RCC 7860 (cell line): Measurements from ENCODE around the gene NODAL.

ENCODE experiments used
- DNase-seq: peaks from one replicate; pipeline ENCODE4 v3.0.0-alpha.2; 2015; ENCODE audit warnings: low spot score
- FAIRE-seq: peaks from 2 replicates; lab custom pipeline; 2012; peaks lifted over from hg19 to GRCh38; lab: Jason Lieb, UNC

The NODAL gene

GRCh38 chr10:70465278-70465677 is 23.8 kb upstream of the NODAL start:
- no peak for FAIRE-seq
- no peak for DNase-seq

GRCh38 chr10:70462349-70462984 is 21.0 kb upstream of the NODAL start:
- no peak for FAIRE-seq
- DNase-seq, result peak; percentile 15

GRCh38 chr10:70461397-70462348 is 20.2 kb upstream of the NODAL start:
- FAIRE-seq (no peak), DNase-seq (peak; percentile 41)

GRCh38 chr10:70459774-70460490 is 18.5 kb upstream of the NODAL start:
- FAIRE-seq (no peak), DNase-seq (no peak)

DNA sequence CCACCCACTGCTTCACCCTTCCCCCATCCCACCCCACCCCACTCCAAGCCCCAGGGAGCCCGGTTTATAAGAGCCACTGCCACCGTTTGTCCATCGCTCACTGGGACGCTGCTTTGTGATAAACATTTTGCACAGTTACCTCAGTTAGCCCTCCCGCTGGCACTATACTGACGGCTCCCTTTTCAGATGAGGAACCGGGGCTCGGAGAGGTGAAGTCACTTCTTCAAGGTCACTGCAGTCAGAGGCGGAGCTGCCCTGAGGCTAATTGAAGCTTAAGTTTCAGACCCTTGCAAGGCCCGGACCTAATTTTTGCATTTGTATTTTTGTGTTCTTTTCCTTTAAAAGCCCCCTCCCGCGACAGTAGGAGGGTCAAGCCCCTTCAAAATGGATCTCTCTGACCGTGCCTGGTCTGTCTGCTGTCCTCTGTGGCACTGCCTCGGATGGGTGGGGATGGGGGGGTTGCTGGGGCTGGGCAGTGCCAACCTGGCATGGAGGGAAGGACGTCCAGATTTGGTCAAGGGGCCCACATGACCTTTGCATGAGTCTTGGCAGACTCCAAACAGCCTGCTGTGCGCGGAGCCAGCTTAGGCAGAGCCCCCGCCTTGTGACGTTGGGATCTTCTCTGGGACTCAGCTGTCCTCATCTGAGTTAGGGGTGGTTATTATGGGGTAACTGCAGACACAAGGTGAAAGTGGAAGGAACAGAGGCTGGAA is 17.7 kb upstream of the NODAL start:
- no peak for DNase-seq
- FAIRE-seq, result no peak

DNA sequence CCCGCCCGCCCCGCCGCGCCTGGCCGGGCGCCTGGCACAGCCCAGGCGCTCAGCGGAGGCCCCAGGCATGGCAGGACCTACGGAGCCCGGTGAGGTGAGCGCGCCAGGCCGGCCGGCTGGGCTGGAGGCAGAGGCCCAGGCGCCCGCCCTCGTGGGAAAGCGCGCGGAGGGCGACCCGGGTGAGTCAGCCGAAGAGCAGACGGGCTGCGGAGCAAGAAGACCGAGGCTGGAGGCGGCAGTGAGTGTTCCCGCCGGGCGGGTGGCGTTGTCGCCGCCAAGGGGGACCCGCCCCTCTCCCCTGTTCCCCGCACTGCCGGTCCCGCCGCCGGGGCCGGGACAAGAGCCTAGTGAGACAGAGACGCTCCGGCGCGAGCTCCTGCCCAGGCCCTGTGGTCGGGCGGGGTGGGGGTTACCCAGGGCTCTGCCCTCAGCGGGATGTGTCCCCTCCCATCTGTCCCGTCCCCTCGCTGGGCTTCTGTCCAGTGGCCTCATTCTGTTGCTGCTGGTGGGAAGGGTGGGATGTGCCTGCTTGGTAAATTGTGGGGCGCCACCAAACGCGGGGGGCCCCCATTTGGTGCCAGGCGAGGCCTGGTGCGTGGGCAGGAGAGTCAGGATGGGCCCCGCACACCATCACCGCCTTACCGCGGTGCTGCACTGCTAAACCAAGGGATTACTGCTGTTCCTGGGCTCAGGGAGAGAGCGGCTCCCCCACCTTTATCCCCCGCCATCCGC is 17.0 kb upstream of the NODAL start:
- no peak for FAIRE-seq
- peak; percentile 70 for DNase-seq

GRCh38 chr10:70457759-70458305 is 16.4 kb upstream of the NODAL start:
- DNase-seq, result no peak
- FAIRE-seq, result no peak

DNA sequence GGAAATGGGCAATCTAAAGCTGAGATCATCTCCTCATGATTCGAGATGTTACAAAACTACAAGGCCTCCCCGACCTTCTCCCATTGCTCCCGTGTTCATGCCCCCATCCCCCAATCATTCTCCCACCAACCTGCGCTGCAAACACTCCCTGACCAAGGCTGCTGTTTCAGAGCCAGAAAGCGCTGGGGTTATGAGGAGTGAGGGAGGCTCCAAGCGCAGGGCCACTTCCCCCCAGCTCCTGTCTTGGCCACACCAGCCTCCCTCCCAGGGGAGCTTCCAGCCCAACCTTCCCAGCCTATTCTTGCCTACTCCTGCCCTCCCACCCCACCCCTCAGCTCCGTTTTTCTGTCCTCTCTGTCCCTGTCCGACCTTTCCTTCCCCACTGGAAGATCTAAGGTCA is 14.7 kb upstream of the NODAL start:
- FAIRE-seq (no peak), DNase-seq (no peak)

DNA sequence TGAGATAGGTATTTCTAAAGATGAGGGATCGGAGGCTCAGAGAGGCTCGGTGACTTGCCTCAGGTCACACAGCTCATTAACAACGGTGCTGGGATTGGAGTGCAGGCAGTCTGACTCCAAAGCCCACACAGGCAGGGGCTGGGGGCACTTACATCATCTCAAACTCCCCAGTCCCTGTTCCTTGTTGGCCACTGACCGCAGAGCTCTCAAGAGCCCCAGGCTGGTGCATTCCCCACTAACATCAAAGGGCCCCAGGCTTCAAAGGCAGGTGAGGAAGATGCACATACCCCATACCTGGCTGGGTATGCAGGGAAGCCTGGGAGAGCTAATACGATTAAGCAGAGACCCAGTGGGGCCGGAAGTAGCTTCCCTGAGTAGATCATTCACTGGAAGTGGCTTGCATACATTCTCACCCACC is 13.7 kb upstream of the NODAL start:
- FAIRE-seq (no peak), DNase-seq (no peak)

DNA sequence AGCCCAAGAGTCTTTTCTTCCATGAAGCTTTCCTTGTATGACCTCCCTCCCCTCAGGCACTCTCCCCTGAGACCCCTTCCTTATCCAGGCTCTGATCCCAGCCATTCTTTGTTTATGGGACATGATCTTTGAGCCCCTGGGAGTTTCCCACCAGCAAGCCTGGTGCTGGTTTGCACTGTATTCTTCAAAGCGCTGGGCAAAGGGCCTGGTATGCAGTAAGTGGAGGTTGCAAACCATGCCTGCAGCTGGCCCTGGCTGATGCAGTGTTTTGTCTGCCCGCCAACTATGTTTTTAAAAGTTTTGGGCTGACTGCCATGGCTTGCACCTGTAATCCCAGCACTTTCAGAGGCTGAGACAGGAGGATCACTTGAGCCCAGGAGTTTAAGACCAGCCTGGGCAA is 6.8 kb upstream of the NODAL start:
- no peak for DNase-seq
- FAIRE-seq, result no peak

DNA sequence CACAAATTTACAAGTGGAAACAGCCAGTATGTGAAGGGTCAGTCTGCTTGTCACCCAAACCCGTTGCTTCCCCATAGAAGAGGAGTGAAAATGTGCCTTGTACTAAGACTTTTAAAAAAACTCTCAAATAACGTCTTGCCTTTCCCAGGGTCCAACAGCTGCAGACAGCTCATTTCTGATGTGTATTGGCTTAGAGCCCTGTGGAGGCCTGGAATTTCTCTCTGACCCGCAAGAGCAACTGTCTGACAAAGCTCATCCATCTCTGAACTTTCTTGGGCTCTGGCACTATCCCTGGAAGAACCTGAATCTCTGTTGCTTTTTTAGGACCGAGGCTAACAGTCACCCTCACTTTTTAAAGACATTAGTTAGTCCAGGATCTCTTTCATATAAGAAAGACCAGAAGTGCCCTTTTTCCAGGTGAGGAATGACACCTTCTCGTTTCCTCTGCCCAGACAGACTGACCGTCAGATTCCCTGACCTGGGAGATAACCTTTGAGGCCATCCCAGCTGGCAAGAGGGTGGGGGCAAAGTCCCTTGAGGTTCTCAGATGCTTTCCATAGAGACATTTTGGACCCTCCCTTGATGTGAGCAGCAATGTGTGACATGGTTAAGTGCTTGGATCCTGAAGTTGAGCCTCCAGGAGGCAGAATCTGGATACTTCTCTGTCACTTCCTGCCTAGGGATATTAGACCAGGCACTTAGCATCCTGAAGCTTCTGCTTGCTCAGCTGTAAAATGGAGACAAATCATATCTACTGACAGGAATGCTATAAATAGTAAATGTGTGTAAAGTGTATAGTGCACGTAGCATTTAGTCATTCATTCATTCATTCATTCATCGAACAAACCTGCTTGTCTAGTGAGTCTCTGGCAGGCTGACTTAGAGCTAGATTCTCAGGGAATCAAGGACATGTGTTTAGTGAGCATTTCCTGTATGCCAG is 4.5 kb upstream of the NODAL start:
- no peak for FAIRE-seq
- no peak for DNase-seq

DNA sequence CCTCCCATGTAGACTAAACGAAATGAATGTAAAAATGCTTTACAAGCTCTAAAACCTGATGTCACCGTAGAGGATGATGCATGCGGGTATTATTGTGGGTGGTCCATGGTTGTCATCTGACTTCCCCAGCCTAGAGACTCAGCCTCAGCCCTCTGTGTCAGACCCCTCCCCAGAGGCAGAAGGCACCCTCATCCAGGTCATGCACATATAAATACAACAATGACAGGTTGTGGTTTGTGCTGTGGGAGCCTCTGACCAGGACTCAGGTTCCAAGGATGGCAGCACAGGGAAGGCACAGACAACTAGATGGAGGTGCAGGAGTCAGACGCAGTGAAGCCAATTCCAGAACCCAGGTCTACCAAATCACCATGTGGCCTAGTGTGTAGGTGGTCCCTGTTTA is 3.3 kb upstream of the NODAL start:
- FAIRE-seq (no peak), DNase-seq (no peak)

DNA sequence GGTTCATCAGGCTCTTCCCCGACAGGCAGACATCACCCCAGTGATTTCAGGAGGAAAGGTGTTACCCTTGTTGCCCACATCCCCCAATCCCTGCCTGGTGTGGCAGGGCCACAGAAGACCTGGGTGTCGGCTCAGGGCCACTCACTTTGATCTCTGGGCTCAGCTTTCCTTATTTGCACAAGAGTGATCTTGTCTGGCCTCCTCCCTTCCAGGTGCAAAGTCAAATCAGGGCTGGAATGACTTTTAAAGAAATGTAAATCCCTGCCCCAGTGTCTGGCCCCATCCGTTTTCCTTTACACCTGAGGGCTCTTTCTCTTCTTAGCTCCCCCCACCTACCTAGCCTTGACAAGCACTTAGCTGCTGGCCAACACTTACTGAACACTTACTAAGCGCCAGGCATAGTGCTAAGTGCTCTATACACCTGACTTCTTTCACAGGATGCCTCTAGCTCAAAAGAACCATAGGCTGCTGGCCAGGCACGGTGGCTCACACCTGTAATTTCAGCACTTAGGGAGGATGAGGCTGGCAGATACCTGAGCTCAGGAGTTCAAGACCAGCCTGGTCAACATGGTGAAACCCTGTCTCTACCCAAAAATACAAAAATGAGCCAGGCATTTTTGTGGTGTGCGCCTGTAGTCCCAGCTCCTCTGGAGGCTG is 979 bp upstream of the NODAL start:
- DNase-seq, result no peak
- no peak for FAIRE-seq

DNA sequence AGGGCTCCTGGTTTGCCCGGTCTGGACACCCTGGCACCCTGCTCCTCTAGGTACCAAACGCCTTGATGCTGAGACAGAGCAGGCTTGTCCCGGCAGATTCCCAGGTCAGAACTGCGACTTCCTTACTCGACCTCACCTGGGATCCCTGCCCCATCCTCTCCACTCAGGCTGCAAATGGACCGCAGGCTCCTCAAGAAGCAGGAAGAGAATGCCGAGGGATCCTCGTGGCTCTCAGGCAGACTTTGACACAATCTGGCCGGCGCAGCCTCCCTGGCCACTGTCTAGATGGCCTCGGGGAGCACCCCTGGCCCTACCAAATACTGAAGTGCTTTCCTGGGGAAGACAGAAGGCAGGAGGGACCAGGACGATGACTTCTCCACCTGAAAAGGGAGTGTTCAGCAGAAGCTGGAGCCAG is 421 bp upstream of the NODAL start:
- FAIRE-seq (no peak), DNase-seq (no peak)

DNA sequence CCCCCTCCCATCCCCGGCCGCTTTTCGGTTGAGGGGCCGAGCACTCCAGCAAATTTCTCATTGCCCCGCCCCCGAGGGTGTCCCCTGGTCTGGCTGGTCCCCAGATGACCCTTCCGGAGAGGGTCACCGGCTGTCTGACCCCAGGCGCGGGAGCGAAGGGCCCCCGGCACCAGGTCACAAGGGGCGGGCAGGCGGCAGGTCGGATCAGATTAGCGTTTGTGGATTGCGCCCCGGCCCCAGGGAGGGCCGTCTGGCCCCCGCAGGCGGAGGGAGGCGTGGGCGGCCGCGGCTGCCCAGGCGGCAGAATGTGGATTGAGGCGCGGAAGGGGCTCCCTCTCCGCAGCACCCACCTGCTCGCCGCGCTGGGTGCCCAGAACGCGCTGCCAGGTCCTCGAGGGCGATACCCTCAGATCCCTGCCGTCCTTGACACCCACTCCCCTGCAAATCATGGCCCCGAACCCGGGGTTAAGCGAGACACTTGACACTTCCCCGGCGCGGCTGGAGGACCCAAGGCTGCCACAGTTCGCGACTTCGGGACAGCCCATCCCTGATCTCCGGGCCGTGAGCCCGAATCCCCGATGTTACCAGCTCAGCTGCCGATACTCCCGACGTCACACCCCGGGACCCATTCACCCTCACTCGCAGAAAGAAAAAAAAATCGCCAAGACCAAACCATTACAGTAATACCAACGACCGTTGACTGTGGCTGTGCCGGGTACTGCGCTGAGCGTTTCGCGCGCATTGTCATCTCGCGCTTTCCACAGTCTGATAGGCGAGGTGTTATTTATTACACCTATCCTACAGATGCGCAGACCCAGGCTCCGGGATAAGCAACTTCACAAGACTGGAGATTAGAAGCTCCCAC is 953 bp downstream of the NODAL start:
- FAIRE-seq (no peak), DNase-seq (no peak)

- FAIRE-seq, result no peak
- no peak for DNase-seq
Measured at GRCh38 chr10:70437721-70438120, 3.8 kb downstream of the NODAL start.
